HG03060 (cell line): Measurements from ENCODE around the gene PAPPA.

Experiments used
- ATAC-seq: cut with Tn5 transposase; IDR thresholded peaks from one replicate; pipeline ENCODE4 v1.9.1; 2021; ENCODE audit warnings: low read depth, moderate number of reproducible peaks; ENCODE audit not compliant: unreplicated experiment

The PAPPA gene

GRCh38 chr9:116153765-116154333, at the start of gene PAPPA:
Gene PAPPA (plus strand): TSS chr9:116153791. CDS start chr9:116154173, 382 bp downstream.
- ATAC-seq, result no peak

- no peak for ATAC-seq
Observed at GRCh38 chr9:116103976-116104820, 49.4 kb upstream of the PAPPA start.

GRCh38 chr9:116112236-116112635, 41.4 kb upstream of the PAPPA start:
- ATAC-seq, result no peak

GRCh38 chr9:116115761-116116353, 37.7 kb upstream of the PAPPA start:
- ATAC-seq, result no peak

GRCh38 chr9:116116393-116116792, 37.2 kb upstream of the PAPPA start:
- ATAC-seq, result no peak

- ATAC-seq, result no peak
Observed at GRCh38 chr9:116123171-116123570, 30.4 kb upstream of the PAPPA start.

GRCh38 chr9:116124472-116125040, 29.0 kb upstream of the PAPPA start:
- ATAC-seq, result no peak

GRCh38 chr9:116133163-116133562, 20.4 kb upstream of the PAPPA start:
- ATAC-seq, result no peak

- ATAC-seq, result no peak
Observed at GRCh38 chr9:116134975-116135374, 18.6 kb upstream of the PAPPA start.

- ATAC-seq, result no peak
Observed at GRCh38 chr9:116137010-116137409, 16.6 kb upstream of the PAPPA start.

GRCh38 chr9:116137581-116137980, 16.0 kb upstream of the PAPPA start:
- ATAC-seq, result no peak

GRCh38 chr9:116141864-116142561, 11.6 kb upstream of the PAPPA start:
- no peak for ATAC-seq

GRCh38 chr9:116142706-116143492, 10.7 kb upstream of the PAPPA start:
- ATAC-seq, result no peak

GRCh38 chr9:116144038-116144437, 9.6 kb upstream of the PAPPA start:
- no peak for ATAC-seq

- ATAC-seq, result no peak
Observed at GRCh38 chr9:116144555-116144954, 9.0 kb upstream of the PAPPA start.

GRCh38 chr9:116145036-116145435, 8.6 kb upstream of the PAPPA start:
- no peak for ATAC-seq

GRCh38 chr9:116147821-116148220, 5.8 kb upstream of the PAPPA start:
- ATAC-seq, result no peak

- ATAC-seq, result no peak
Observed at GRCh38 chr9:116149844-116150243, 3.7 kb upstream of the PAPPA start.

GRCh38 chr9:116151199-116151598, 2.4 kb upstream of the PAPPA start:
- no peak for ATAC-seq

GRCh38 chr9:116151966-116152381, 1.6 kb upstream of the PAPPA start:
- no peak for ATAC-seq
